Measurements from ENCODE around the gene NR2F1.

Gene NR2F1

DNA sequence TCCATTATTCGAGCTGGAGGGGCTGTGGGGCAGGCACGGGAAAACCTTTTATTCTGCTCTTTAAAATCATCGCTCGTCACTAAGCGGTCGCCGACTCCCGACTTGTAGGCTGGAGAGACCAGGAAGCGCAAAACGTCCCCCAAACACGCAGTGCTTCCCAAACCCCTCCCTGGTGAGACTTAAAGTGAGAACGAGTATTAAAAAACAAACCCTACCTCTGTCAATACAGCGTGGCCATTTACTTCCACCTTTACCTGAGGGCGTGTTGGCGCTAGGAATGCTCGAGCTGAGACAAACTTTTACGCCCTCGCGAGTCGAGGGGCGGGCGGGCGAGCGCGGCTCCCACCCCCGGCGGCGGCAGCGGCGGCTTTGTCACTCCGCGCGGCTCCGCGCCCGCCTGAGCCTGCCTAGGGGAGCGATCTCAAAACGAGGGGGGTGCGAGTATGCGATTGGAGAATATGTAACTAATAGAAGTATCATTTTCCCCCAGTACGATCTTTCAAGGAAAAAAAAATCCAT, 2.0 kb upstream of the NR2F1 start, which contains the start of gene NR2F1-AS1:
TSS of gene NR2F1-AS1 (minus strand) at position 293 of the 519 bp plus-strand sequence.
- DNase-seq (ENCODE audit: low read depth in 1 of 2, low spot score in 1 of 2), result peak in 1 of 2 experiments; percentile 46
- TF ChIP-seq JUND (IDR thresholded peaks at IDR 0.05; ENCODE audit: low read depth), result no peak
- in situ Hi-C loops (cut with HindIII; ENCODE audit: low pct_unique_long_range_greater_than_20kb, low sequenced_read_pairs), result no loop called here

DNA sequence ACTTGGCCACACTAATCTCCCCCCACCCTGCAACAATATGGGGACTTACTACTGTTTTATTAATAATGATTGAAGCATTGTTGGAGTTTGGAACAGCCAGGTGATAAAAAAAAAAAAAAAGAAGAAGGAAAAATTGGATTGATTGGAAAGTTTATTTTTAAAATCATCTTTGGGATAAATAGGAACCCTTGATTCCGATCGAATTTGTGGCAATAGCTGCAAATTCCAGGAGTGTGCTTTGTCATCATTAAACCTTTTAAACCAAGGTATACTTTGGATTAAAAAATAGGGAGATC, 907 bp upstream of the NR2F1 start:
- no peak for TF ChIP-seq JUND (IDR thresholded peaks at IDR 0.05; ENCODE audit: low read depth)
- in situ Hi-C loops (cut with HindIII; ENCODE audit: low pct_unique_long_range_greater_than_20kb, low sequenced_read_pairs), result no loop called here

DNA sequence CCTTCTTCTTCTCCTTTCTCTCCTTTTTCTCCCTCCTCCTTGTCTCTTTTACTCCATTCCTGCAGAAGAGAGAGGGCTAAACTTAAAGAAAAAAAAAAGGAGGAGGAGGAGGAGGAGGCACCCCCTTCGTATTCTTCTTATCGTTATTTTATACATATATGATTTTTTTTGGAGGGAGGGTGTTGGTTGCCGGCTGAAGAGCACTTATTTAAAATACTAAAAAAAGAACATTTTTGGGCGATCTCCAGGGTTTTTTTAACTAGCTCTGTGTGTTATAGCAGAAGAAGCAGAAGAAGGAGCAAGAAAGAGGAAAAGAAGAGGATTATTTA, 381 bp downstream of the NR2F1 start:
- no peak for TF ChIP-seq JUND (IDR thresholded peaks at IDR 0.05; ENCODE audit: low read depth)
- DNase-seq (ENCODE audit: low read depth in 1 of 2, low spot score in 1 of 2), result no peak
- in situ Hi-C loops (cut with HindIII; ENCODE audit: low pct_unique_long_range_greater_than_20kb, low sequenced_read_pairs), result no loop called here

More for the DNA sequence above, 907 bp upstream of the NR2F1 start:
- no peak for DNase-seq (ENCODE audit: low read depth in 1 of 2, low spot score in 1 of 2)

GRCh38 chr5:93583768-93584595, 960 bp downstream of the NR2F1 start:
- peak in 1 of 2 experiments; percentile 58 for DNase-seq (ENCODE audit: low read depth in 1 of 2, low spot score in 1 of 2)
- in situ Hi-C loops (cut with HindIII; ENCODE audit: low pct_unique_long_range_greater_than_20kb, low sequenced_read_pairs), result no loop called here
- no peak for TF ChIP-seq JUND (IDR thresholded peaks at IDR 0.05; ENCODE audit: low read depth)

DNA sequence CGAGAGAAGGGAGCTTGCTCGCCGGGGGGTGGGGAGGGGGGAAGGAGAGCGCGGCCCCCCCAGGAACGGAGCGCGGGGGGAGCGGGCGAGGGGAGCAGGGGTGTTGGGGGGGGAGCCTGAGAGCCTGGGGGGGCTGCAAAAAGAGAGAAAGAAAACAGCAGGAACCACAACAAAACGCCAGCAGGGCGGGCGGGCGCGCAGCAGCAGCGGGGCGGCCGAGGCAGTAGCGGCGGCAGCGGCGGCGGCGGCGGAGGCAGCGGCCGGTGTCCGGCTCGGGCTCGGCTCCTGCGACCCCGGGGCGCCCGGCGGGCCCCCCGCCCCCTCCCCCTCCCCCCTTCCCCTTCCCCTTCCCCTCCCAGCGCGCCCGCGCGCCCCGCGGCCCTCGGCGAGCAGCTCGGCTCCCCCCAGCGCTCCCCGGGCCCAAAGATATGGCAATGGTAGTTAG, 1.6 kb downstream of the NR2F1 start:
- in situ Hi-C loops (cut with HindIII; ENCODE audit: low pct_unique_long_range_greater_than_20kb, low sequenced_read_pairs), result no loop called here
- TF ChIP-seq JUND (IDR thresholded peaks at IDR 0.05; ENCODE audit: low read depth), result no peak
- no peak for DNase-seq (ENCODE audit: low read depth in 1 of 2, low spot score in 1 of 2)

DNA sequence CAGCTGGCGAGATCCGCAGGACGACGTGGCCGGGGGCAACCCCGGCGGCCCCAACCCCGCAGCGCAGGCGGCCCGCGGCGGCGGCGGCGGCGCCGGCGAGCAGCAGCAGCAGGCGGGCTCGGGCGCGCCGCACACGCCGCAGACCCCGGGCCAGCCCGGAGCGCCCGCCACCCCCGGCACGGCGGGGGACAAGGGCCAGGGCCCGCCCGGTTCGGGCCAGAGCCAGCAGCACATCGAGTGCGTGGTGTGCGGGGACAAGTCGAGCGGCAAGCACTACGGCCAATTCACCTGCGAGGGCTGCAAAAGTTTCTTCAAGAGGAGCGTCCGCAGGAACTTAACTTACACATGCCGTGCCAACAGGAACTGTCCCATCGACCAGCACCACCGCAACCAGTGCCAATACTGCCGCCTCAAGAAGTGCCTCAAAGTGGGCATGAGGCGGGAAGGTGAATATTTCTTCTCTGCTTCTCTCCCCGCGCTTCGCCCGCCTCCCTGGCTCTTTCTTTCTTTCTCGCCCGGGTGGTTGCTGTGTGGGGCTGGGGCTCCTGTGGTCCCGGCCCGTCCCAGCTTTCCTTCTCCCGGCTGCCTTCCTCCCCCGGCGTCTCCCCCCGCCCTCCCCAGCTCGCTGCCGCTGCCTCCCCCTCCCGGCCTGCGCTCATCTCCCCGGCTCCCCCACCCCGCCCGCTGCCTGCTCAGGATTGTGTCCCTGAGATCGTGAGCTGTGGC, 2.2 kb downstream of the NR2F1 start:
- in situ Hi-C loops (cut with HindIII; ENCODE audit: low pct_unique_long_range_greater_than_20kb, low sequenced_read_pairs), result no loop called here

DNA sequence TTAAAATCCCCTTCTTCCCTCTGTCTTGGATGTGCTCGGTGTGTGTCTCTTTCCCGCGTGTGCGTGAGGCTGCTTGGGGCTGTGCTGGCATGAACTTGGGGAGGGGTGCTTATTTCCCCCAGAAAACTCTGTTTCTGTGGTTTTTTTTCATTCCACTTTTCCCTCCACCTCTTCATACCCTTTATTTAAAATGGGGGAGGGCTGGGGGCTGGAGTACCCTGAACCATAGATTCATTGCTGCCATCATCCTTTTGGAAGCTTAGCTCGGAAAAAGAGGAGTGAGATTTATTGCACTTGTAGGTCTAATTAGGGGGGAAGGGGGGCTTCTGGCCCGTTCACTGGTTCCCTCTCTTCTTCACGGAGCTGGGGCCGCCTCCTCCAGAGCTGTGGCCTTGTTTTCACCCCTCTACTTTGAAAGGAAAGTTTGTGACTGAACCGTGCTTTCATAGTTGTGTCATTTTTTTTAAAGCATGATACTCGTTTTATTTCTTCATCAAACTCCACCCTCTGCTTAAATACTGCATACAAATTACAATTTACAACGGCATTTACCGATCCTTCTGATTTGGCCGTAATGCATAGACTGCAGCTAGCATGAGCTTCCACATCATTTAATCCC, 2.9 kb downstream of the NR2F1 start:
- in situ Hi-C loops (cut with HindIII; ENCODE audit: low pct_unique_long_range_greater_than_20kb, low sequenced_read_pairs), result no loop called here
- no peak for TF ChIP-seq JUND (IDR thresholded peaks at IDR 0.05; ENCODE audit: low read depth)
- DNase-seq (ENCODE audit: low read depth in 1 of 2, low spot score in 1 of 2), result no peak

More for the DNA sequence above, 2.2 kb downstream of the NR2F1 start:
- DNase-seq (ENCODE audit: low read depth in 1 of 2, low spot score in 1 of 2), result peak in 1 of 2 experiments; percentile 53
- TF ChIP-seq JUND (IDR thresholded peaks at IDR 0.05; ENCODE audit: low read depth), result no peak

DNA sequence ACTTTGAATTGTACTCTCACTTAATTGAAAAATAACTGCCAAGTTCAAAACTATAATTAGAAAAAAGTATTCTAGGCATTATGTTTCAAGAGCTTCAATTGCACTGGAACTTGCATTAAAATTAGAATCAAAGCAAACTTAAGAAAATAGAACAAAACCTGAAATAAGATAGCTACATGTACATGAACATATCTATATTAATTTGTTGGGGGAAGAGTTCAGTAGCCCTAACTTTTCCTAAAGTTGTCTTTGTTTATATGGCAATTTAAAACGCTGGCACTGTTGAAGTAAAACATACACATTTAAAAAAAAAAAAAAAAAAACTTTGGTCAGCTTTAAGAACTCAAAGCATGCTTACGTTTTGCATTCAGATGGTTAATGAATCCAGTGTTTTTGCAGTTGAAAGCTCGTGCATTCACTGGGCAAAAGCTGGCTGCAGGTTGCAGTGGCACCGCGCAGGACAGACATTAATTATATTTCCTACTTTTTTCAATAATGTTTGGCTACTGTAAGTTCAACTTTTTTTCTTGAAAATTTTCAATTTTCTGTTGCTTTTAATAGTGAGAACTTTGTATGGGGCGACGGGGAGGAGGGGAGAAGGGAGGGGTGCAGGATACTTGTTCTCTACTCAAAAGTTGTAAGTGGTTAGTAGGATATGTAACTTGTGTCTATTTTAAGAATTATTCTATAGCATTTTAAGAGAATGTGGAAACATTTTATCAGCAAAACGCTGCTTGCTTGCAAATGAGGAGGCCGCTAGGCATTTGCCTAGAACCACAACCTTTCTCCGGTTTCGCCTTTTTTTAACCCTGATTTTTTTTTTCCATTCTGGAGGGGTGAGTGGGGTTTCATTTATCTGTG, 3.9 kb downstream of the NR2F1 start:
- in situ Hi-C loops (cut with HindIII; ENCODE audit: low pct_unique_long_range_greater_than_20kb, low sequenced_read_pairs), result no loop called here
- DNase-seq (ENCODE audit: low read depth in 1 of 2, low spot score in 1 of 2), result no peak
- TF ChIP-seq JUND (IDR thresholded peaks at IDR 0.05; ENCODE audit: low read depth), result no peak

GRCh38 chr5:93587597-93588351, 4.8 kb downstream of the NR2F1 start:
- in situ Hi-C loops (cut with HindIII; ENCODE audit: low pct_unique_long_range_greater_than_20kb, low sequenced_read_pairs), result no loop called here

GRCh38 chr5:93588352-93589151, 5.5 kb downstream of the NR2F1 start:
- DNase-seq (ENCODE audit: low read depth in 1 of 2, low spot score in 1 of 2), result no peak
- no peak for TF ChIP-seq JUND (IDR thresholded peaks at IDR 0.05; ENCODE audit: low read depth)
- in situ Hi-C loops (cut with HindIII; ENCODE audit: low pct_unique_long_range_greater_than_20kb, low sequenced_read_pairs), result no loop called here

More at GRCh38 chr5:93587597-93588351, 4.8 kb downstream of the NR2F1 start:
- no peak for TF ChIP-seq JUND (IDR thresholded peaks at IDR 0.05; ENCODE audit: low read depth)
- no peak for DNase-seq (ENCODE audit: low read depth in 1 of 2, low spot score in 1 of 2)

All from T47D (cell line).